ACC112 (cell line): ENCODE measurements around the gene SNAPC1.

Experiments
- H2AFZ ChIP-seq: fragments of 200-600 bp; sonication (generic); one replicate; pipeline ENCODE4 v1.6.0; 2017; ENCODE audit warnings: antibody characterized with exemption, low read length; ENCODE audit not compliant: unreplicated experiment
- H3K27ac ChIP-seq: fragments of 200-600 bp; sonication (generic); 2 replicates; pipeline ENCODE4 v1.5.1; 2014; ENCODE audit warnings: low read depth, mild to moderate bottlenecking, antibody characterized with exemption, low read length, moderate library complexity
- H3K27me3 ChIP-seq: fragments of 200-600 bp; sonication (generic); 2 replicates; pipeline ENCODE4 v1.6.1; 2014; ENCODE audit warnings: mild to moderate bottlenecking, antibody characterized with exemption, low read length, moderate library complexity, mixed read lengths; ENCODE audit not compliant: insufficient read depth
- H3K36me3 ChIP-seq: fragments of 200-600 bp; sonication (generic); 2 replicates; pipeline ENCODE4 v1.6.1; 2016; ENCODE audit warnings: mild to moderate bottlenecking, antibody characterized with exemption, low read length, moderate library complexity, mixed read lengths; ENCODE audit not compliant: insufficient read depth
- H3K4me1 ChIP-seq: fragments of 200-600 bp; sonication (generic); one replicate; pipeline ENCODE4 v1.6.1; 2016; ENCODE audit warnings: low read length, mixed read lengths; ENCODE audit not compliant: insufficient read depth, unreplicated experiment, control insufficient read depth
- H3K4me3 ChIP-seq: fragments of 200-600 bp; sonication (generic); 2 replicates; pipeline ENCODE4 v1.5.1; 2014; ENCODE audit warnings: mild to moderate bottlenecking, low read depth, low read length
- H3K79me2 ChIP-seq: fragments of 200-600 bp; sonication (generic); one replicate; pipeline ENCODE4 v1.6.0; 2016; ENCODE audit warnings: low read length; ENCODE audit not compliant: control insufficient read depth, unreplicated experiment, insufficient read depth

The SNAPC1 gene

DNA sequence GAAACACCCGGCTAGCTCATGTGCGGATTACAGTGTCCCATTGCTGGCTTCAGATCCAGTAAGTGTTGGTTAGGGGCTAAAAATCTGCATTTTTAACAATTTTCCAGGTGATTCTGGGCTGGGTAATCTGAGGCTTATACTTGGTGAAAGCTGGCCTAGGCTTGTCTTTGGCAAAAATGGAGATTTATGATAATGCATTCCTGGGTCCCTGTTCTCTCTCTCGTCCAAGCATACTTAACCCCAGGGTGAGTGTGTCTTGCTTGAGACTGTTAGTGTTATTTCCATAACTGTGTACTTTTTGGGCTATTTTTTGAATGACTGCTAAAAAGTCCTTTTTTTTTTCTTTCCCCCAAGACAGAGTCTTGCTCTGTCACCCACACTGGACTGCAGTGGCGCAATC, 43.2 kb downstream of the SNAPC1 start:
- Histone ChIP-seq H3K4me3 (no peak overlapping the region), H3K4me1 (no peaks in the 10 kb centered on the region), H3K36me3 (no peaks in the 10 kb centered on the region), H2AFZ (no peak overlapping the region), H3K79me2 (no peaks in the 10 kb centered on the region), H3K27ac (no peak overlapping the region), H3K27me3 (0 out of 2 replicates have a peak, but pooled peaks cover 2% of the 10 kb centered on the region)

GRCh38 chr14:61811882-61812346, 49.7 kb downstream of the SNAPC1 start:
- H3K27ac ChIP-seq = no peak overlapping the region
- peak overlapping the region; percentile 56 for H3K4me3 ChIP-seq
- no peak overlapping the region for H2AFZ ChIP-seq
- H3K36me3 ChIP-seq = no peaks in the 10 kb centered on the region
- peaks cover 54% of the 10 kb centered on the region for H3K27me3 ChIP-seq
- no peaks in the 10 kb centered on the region for H3K79me2 ChIP-seq
- H3K4me1 ChIP-seq = no peaks in the 10 kb centered on the region

DNA sequence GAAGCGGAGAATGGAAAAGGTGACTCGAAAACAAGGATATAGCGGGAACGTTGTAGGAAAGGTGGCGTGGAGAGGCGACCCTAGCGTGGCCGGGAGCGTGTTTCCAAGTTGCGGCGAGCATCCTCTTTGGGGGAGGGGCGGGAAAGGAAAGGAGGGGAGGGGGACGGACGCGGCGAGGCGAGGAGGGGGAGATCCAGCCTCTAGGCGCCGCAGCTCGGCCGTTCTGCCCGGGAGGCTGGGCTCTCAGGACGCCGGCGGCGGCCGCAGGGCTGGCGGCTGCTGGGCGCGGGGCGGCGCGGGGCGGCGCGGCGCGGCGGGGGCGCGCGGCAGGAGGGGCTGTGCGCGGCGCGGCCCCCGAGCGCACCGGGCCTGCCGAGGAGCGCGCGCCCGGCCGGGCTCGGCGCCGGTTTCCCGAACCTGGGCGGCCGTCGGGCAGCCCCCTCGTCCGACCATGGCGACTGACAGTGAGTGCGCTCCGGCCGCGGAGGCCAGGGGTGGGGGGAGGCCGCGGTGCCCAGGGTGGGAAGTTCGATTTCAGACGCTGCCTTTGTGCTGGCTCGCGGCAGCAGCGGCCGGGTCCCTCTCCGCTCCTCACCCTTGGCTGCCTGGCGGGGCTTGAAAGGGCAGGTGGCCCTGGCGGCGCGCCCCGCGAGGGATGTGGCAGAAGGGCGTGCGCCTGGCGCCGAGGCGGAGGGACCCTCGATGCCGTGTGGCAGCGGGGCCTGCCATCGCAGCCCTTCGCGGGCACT, 50.3 kb downstream of the SNAPC1 start, which contains the start of gene SYT16:
TSS of gene SYT16 (plus strand) at position 357 of the 749 bp plus-strand sequence.
- Histone ChIP-seq H3K27me3 (peaks cover 54% of the 10 kb centered on the region), H3K27ac (no peak within 1 kb of the TSS), H3K79me2 (no peaks in the 10 kb centered on the region), H2AFZ (peak within 1 kb of the TSS; percentile 33), H3K4me3 (peak within 1 kb of the TSS; percentile 78), H3K4me1 (no peaks in the 10 kb centered on the region), H3K36me3 (no peaks in the 10 kb centered on the region)

GRCh38 chr14:61813096-61813606, 50.9 kb downstream of the SNAPC1 start:
- peak overlapping the region; percentile 78 for H3K4me3 ChIP-seq
- peaks cover 54% of the 10 kb centered on the region for H3K27me3 ChIP-seq
- no peak overlapping the region for H2AFZ ChIP-seq
- H3K36me3 ChIP-seq = no peaks in the 10 kb centered on the region
- no peaks in the 10 kb centered on the region for H3K79me2 ChIP-seq
- H3K4me1 ChIP-seq = no peaks in the 10 kb centered on the region
- H3K27ac ChIP-seq = no peak overlapping the region

GRCh38 chr14:61822458-61822857, 60.2 kb downstream of the SNAPC1 start:
- Histone ChIP-seq H3K27ac (no peak overlapping the region), H3K27me3 (peaks cover 7% of the 10 kb centered on the region; the same call in 1 of the 2 replicates), H3K79me2 (no peaks in the 10 kb centered on the region), H3K36me3 (no peaks in the 10 kb centered on the region), H3K4me3 (no peak overlapping the region), H2AFZ (no peak overlapping the region), H3K4me1 (no peaks in the 10 kb centered on the region)

GRCh38 chr14:61832783-61833182, 70.6 kb downstream of the SNAPC1 start:
- H3K36me3 ChIP-seq = no peaks in the 10 kb centered on the region
- H3K27ac ChIP-seq = no peak overlapping the region
- no peak overlapping the region for H2AFZ ChIP-seq
- no peaks in the 10 kb centered on the region for H3K27me3 ChIP-seq
- peaks cover 1% of the 10 kb centered on the region for H3K4me1 ChIP-seq
- no peaks in the 10 kb centered on the region for H3K79me2 ChIP-seq
- no peak overlapping the region for H3K4me3 ChIP-seq

- peaks cover 31% of the 10 kb centered on the region for H3K4me1 ChIP-seq
- no peaks in the 10 kb centered on the region for H3K36me3 ChIP-seq
- no peaks in the 10 kb centered on the region for H3K79me2 ChIP-seq
- H3K27me3 ChIP-seq = no peaks in the 10 kb centered on the region
- H3K27ac ChIP-seq = no peak overlapping the region
- H3K4me3 ChIP-seq = no peak overlapping the region
- no peak overlapping the region for H2AFZ ChIP-seq
These were observed 74.0 kb downstream of the SNAPC1 start for GRCh38 chr14:61836184-61836583.

- no peaks in the 10 kb centered on the region for H3K36me3 ChIP-seq
- no peak overlapping the region for H3K4me3 ChIP-seq
- H3K27me3 ChIP-seq = no peaks in the 10 kb centered on the region
- H3K4me1 ChIP-seq = peaks cover 31% of the 10 kb centered on the region
- H2AFZ ChIP-seq = no peak overlapping the region
- H3K27ac ChIP-seq = no peak overlapping the region
- no peaks in the 10 kb centered on the region for H3K79me2 ChIP-seq
These were observed 74.6 kb downstream of the SNAPC1 start for GRCh38 chr14:61836807-61837206.

DNA sequence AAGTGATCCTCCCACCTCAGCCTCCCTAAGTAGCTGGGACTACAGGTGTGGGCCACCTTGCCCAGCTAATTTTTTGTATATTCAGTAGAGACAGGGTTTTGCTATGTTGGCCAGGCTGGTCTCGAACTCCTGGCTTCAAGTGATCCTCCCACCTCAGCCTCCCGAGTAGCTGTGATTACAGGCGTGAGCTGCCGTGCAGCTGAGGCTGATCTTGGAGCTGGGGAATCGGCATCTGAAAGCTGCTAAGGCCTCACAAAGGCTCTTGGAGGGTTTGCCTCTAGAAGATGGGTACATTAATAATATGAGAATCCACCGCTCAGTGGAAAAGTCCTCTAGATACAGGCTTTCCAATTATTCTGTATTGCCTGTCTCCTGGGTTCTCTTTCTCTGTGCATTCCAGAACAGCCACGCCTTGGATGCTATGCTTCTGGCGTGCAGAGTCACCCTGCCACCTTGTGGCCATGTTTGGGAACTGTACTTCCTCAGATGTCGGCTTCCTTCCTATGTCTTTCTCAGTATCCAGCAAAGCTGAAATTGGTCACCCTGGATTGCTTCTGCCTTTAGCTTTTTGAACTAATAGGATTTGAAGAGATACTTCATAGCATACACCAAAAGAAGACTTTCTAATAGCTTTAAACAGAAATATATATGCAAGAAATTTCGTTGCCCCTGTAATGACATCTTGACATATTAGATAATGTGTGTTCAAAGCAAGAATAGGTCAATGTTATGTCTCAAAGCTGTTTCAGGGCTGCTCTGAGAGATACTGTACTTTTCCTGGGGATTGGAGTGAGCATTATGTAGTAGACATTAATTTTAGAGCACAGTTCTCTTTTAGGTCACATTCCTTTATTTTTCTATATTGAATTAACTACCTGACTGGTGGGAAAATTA, 75.4 kb downstream of the SNAPC1 start:
- H3K4me1 ChIP-seq = peaks cover 31% of the 10 kb centered on the region
- H3K27me3 ChIP-seq = no peaks in the 10 kb centered on the region
- peak overlapping the region; percentile 81 for H3K27ac ChIP-seq
- H3K4me3 ChIP-seq = no peak overlapping the region
- H2AFZ ChIP-seq = no peak overlapping the region
- no peaks in the 10 kb centered on the region for H3K36me3 ChIP-seq
- H3K79me2 ChIP-seq = no peaks in the 10 kb centered on the region

- Histone ChIP-seq H3K4me1 (peaks cover 31% of the 10 kb centered on the region), H3K27ac (peak overlapping the region; percentile 81), H3K27me3 (no peaks in the 10 kb centered on the region), H2AFZ (peak overlapping the region; percentile 54), H3K36me3 (no peaks in the 10 kb centered on the region), H3K79me2 (no peaks in the 10 kb centered on the region), H3K4me3 (no peak overlapping the region)
These were observed 76.5 kb downstream of the SNAPC1 start for GRCh38 chr14:61838661-61839245.
